Diencephalon (tissue), 1 donor: ENCODE results near the gene POGZ. TPM values are rescaled to one million over a fixed set of nuclear protein-coding genes. Genes with fewer than 3 reads are reported as not detected.
A peak's percentile ranks its signal among the peaks of the same experiment; 100 is the strongest.

Source experiments
- small RNA-seq: library from RNA; depleted of rRNA; stranded (forward); fragments of <200 nt; gene quantifications from one replicate; pipeline ENCODE3, GENCODE V24; 2014
- total RNA-seq: library from RNA; depleted of rRNA; stranded (reverse); fragments of >200 nt; gene quantifications from one replicate; pipeline ENCODE4 v1.2.3, GENCODE V29; 2014

The POGZ gene
- total RNA-seq: 54.2 TPM

GRCh38 chr1:151459331-151460046 lies at the start of gene POGZ:
POGZ (minus strand) TSS chr1:151459494; CDS start chr1:151442204, 17,290 bp downstream.

GRCh38 chr1:151399324-151400171 lies 59.7 kb downstream of the POGZ start, which contains the start of gene PSMB4:
PSMB4 (plus strand) TSS chr1:151399573; CDS start chr1:151399588, 15 bp downstream.

GRCh38 chr1:151372058-151372934 lies 87.0 kb downstream of the POGZ start, which contains the start of gene SELENBP1:
SELENBP1 (minus strand) TSS chr1:151372705; CDS start chr1:151372641, 64 bp downstream.

Small RNA genes within 50 kb of the gene (small RNA-seq; reads per million reads assigned to genes)
- 0.36 reads per million, percentile 34 among the genes with 10 or more reads in this experiment for gene RNY4P25

Other genes starting within 250 kb of the POGZ start
- 113 TPM for gene PSMD4, start 204.8 kb downstream of the POGZ start, total RNA-seq
- gene ZNF687, start 177.2 kb downstream of the POGZ start, total RNA-seq: 9.7 TPM
- gene PI4KB, start 132.1 kb downstream of the POGZ start, total RNA-seq: 35.3 TPM
- 32.8 TPM for gene RFX5, start 112.2 kb downstream of the POGZ start, total RNA-seq
- gene SELENBP1, start 86.8 kb downstream of the POGZ start, total RNA-seq: 12.7 TPM
- gene PSMB4, start 59.9 kb downstream of the POGZ start, total RNA-seq: 312 TPM
- gene CGN, start 51.9 kb upstream of the POGZ start, total RNA-seq: 3.2 TPM
- 11.5 TPM for gene TUFT1, start 80.8 kb upstream of the POGZ start, total RNA-seq
- 85.6 TPM for gene SNX27, start 152.6 kb upstream of the POGZ start, total RNA-seq